ENCODE results near the gene RALGPS1. TPM values are rescaled to one million over a fixed set of nuclear protein-coding genes. Genes with fewer than 3 reads are reported as not detected.

The RALGPS1 gene
- total and polyA plus RNA-seq, 2 of the 13 experiments (the other 11 are each of a cell fraction or from before 2014, with no cell fraction given), result 3.7 to 6.5 TPM

DNA sequence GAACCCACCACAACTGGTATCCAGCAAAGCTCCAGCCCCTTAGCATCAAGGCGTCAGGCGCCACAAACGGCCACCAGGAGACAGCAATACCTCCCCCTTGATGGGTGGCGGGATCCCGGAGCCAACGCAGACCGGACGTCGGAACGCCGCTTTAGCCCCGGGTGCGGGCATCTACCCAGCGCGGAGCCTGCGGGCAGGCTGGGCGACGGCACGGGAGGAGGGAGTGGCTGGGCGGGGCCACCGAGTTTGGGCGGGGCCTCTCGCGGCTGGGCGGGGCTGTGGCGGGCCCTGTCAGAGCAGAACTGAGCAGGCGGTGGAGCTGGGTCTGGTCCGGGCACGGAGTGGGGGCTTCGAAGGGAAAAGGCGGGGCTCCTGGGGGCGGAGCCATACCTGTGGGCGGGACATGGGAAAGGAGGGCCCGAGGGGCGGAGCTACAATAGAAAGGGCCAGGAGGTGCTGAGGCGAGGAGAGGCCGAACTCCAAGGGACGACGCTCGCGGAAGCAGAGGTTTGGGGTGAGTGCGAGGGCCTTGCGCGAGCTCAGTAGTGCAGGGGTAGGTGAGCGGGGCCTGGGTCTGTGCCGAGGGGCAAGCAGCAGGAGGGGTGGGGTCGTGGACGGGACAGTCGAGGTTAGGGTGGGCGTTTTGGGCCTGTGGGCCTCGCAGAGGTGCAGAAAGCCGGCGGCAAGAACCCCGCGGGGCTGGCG is 309.7 kb downstream of the RALGPS1 start (continued):
- TF ChIP-seq SOX6 (IDR thresholded peaks at IDR 0.05) (no peak), SOX6 (CRISPR knock-in tag; IDR thresholded peaks at IDR 0.05) (peak; percentile 49; the same call in 1 of the 2 replicates), NRL (CRISPR knock-in tag; IDR thresholded peaks at IDR 0.05; ENCODE audit: borderline replicate concordance) (peak; percentile 62; the same call in 1 of the 2 replicates), RXRB (CRISPR knock-in tag; IDR thresholded peaks at IDR 0.05; ENCODE audit: borderline replicate concordance) (no peak), KLF16 (CRISPR knock-in tag; IDR thresholded peaks at IDR 0.05) (no peak), SPEN (CRISPR knock-in tag; IDR thresholded peaks at IDR 0.05; ENCODE audit: low read depth) (peak; percentile 59), HMG20B (CRISPR knock-in tag; conservative IDR thresholded peaks at IDR 0.05) (no peak), SMAD3 (CRISPR knock-in tag; IDR thresholded peaks at IDR 0.05) (no peak), ZNF335 (CRISPR knock-in tag; IDR thresholded peaks at IDR 0.05) (no peak)
- TF ChIP-seq, protein P1, sequence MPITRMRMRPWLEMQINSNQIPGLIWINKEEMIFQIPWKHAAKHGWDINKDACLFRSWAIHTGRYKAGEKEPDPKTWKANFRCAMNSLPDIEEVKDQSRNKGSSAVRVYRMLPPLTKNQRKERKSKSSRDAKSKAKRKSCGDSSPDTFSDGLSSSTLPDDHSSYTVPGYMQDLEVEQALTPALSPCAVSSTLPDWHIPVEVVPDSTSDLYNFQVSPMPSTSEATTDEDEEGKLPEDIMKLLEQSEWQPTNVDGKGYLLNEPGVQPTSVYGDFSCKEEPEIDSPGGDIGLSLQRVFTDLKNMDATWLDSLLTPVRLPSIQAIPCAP (CRISPR knock-in tag; IDR thresholded peaks at IDR 0.05; ENCODE audit: low read depth), result no peak
- TF ChIP-seq, protein P2, sequence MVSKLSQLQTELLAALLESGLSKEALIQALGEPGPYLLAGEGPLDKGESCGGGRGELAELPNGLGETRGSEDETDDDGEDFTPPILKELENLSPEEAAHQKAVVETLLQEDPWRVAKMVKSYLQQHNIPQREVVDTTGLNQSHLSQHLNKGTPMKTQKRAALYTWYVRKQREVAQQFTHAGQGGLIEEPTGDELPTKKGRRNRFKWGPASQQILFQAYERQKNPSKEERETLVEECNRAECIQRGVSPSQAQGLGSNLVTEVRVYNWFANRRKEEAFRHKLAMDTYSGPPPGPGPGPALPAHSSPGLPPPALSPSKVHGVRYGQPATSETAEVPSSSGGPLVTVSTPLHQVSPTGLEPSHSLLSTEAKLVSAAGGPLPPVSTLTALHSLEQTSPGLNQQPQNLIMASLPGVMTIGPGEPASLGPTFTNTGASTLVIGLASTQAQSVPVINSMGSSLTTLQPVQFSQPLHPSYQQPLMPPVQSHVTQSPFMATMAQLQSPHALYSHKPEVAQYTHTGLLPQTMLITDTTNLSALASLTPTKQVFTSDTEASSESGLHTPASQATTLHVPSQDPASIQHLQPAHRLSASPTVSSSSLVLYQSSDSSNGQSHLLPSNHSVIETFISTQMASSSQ (IDR thresholded peaks at IDR 0.05; ENCODE audit: low read depth), result no peak
- TF ChIP-seq, protein P2 (CRISPR knock-in tag; IDR thresholded peaks at IDR 0.05; ENCODE audit: borderline replicate concordance), result no peak

All from HepG2 (cell line).